ENCODE results near the gene TSPAN4. TPM values are rescaled to one million over a fixed set of nuclear protein-coding genes. Genes with fewer than 3 reads are reported as not detected.

TSPAN4 gene
- total and polyA plus RNA-seq, 2 of the 13 experiments (the other 11 are each of a cell fraction or from before 2014, with no cell fraction given) = 31.7 to 68.3 TPM

DNA sequence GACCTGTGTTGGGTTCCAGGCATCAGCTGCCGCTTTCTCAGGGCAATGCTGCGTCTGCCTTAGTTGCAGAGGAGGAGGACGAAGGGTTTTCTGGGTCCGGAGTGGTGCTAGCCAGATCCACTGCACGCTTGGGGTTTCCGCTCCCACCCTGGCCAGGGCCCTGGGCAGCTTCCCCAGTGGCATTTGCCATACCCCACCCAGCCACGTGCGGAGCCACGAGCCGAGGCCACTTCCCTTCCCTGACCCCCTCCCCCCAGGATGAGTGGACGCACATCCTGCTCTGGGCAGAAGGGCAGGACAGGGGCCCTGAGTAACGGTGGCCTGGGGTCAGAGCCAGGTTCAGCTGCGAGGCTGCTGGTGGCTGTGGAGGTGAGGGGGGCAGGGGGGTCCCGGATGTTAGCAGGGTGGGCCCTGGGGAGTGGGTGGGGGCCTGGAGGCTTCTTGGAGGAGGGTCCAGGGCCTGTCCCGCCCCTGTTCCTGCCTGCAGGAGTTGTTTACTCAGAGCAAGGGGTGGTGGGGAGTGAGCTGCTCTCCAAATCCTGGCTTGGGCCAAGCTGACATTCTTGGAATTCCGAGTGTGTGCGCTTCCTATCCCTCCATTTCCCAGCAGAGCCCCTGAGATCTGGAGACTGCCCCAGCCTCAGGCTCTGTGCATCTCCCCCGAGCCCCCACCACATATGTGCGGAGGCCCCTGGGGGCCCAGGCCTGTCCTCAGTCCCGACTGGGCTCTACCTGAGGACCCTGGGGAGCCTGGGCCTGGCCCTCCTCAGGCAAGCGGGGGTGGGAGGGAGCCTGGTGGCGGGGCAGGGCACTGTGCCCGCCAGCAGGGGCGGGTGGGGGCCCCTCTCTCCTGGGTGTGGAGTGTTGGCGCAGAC lies 1.4 kb downstream of the TSPAN4 start (continued):
- no peak for TF ChIP-seq RFX3 (CRISPR knock-in tag; IDR thresholded peaks at IDR 0.05)
- TF ChIP-seq ZSCAN29 (CRISPR knock-in tag; conservative IDR thresholded peaks at IDR 0.05) = no peak
- no peak for TF ChIP-seq NFE2 (CRISPR knock-in tag; IDR thresholded peaks at IDR 0.05)
- TF ChIP-seq FOXA1 (IDR thresholded peaks at IDR 0.05) = no peak
- TF ChIP-seq FOXA1 (CRISPR knock-in tag; IDR thresholded peaks at IDR 0.05) = peak; percentile 94
- TF ChIP-seq, protein P1, sequence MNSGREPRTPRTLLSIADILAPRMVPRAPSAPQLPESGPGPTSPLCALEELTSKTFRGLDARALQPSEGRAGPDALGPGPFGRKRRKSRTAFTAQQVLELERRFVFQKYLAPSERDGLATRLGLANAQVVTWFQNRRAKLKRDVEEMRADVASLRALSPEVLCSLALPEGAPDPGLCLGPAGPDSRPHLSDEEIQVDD (CRISPR knock-in tag; IDR thresholded peaks at IDR 0.05; ENCODE audit: borderline replicate concordance) = peak; percentile 53; the same call in 1 of the 2 replicates
- TF ChIP-seq PHF5A (CRISPR knock-in tag; IDR thresholded peaks at IDR 0.05; ENCODE audit: low read depth, unreplicated experiment) = no peak
- TF ChIP-seq, protein P2, sequence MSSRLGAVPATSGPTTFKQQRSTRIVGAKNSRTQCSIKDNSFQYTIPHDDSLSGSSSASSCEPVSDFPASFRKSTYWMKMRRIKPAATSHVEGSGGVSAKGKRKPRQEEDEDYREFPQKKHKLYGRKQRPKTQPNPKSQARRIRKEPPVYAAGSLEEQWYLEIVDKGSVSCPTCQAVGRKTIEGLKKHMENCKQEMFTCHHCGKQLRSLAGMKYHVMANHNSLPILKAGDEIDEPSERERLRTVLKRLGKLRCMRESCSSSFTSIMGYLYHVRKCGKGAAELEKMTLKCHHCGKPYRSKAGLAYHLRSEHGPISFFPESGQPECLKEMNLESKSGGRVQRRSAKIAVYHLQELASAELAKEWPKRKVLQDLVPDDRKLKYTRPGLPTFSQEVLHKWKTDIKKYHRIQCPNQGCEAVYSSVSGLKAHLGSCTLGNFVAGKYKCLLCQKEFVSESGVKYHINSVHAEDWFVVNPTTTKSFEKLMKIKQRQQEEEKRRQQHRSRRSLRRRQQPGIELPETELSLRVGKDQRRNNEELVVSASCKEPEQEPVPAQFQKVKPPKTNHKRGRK (CRISPR knock-in tag; IDR thresholded peaks at IDR 0.05) = no peak
- TF ChIP-seq REL (CRISPR knock-in tag; conservative IDR thresholded peaks at IDR 0.05) = 0 out of 2 replicates have a peak, but pooled peaks have one; percentile 24
- TF ChIP-seq ZNF207 (IDR thresholded peaks at IDR 0.05; ENCODE audit: borderline replicate concordance) = no peak
- peak; percentile 63 for TF ChIP-seq POLR2G (IDR thresholded peaks at IDR 0.05; ENCODE audit: low read depth, low read length)
- TF ChIP-seq NR2F6 (IDR thresholded peaks at IDR 0.05) = peak; percentile 64
- peak; percentile 89 for TF ChIP-seq NR2F6 (CRISPR knock-in tag; IDR thresholded peaks at IDR 0.05)
- TF ChIP-seq ZNF121 (CRISPR knock-in tag; IDR thresholded peaks at IDR 0.05) = peak; percentile 60; the same call in 1 of the 2 replicates
- TF ChIP-seq ZKSCAN8 (CRISPR knock-in tag; IDR thresholded peaks at IDR 0.05; ENCODE audit: borderline replicate concordance) = no peak
- no peak for TF ChIP-seq MLXIP (CRISPR knock-in tag; IDR thresholded peaks at IDR 0.05; ENCODE audit: borderline replicate concordance)
- no peak for TF ChIP-seq BCLAF1 (IDR thresholded peaks at IDR 0.05)
- TF ChIP-seq DNMT3B (CRISPR knock-in tag; conservative IDR thresholded peaks at IDR 0.05) = no peak
- peak; percentile 78; the same call in 1 of the 2 replicates for TF ChIP-seq HIVEP1 (CRISPR knock-in tag; IDR thresholded peaks at IDR 0.05)
- TF ChIP-seq KAT8 (CRISPR knock-in tag; IDR thresholded peaks at IDR 0.05) = peak; percentile 67
- no peak for TF ChIP-seq SOX6 (IDR thresholded peaks at IDR 0.05)
- peak; percentile 46; the same call in 1 of the 2 replicates for TF ChIP-seq SOX6 (CRISPR knock-in tag; IDR thresholded peaks at IDR 0.05)
- TF ChIP-seq BATF2 (CRISPR knock-in tag; IDR thresholded peaks at IDR 0.05) = peak; percentile 62; the same call in 1 of the 2 replicates
